H1 (cell line): Measurements from ENCODE around the gene OCIAD1.
"Not testable (repeated sequence)": the region's sequence is repeated elsewhere in the genome, so short reads cannot be mapped to it uniquely, and the experiment has no call there.

ENCODE experiments used
- EP300 ChIP-seq, 2 experiments: IDR thresholded peaks; 1 replicate in 1 of 2; 2 replicates in 1 of 2; pipeline ENCODE4 v1.6.1; 2011 to 2012; ENCODE audit warnings: low read depth in 2 of 2, low read length in 2 of 2, mild to moderate bottlenecking in 2 of 2, borderline replicate concordance in 1 of 2, inconsistent platforms in 1 of 2, moderate library complexity in 1 of 2
- GABPA ChIP-seq: IDR thresholded peaks from 2 replicates; pipeline ENCODE4 v1.6.1; 2011; ENCODE audit warnings: mild to moderate bottlenecking, low read length, moderate library complexity, borderline replicate concordance; ENCODE audit not compliant: insufficient read depth
- JUND ChIP-seq: IDR thresholded peaks from 2 replicates; pipeline ENCODE4 v1.6.1; 2011; ENCODE audit warnings: mild to moderate bottlenecking, improper control_type of control experiment, low read length
- MAFK ChIP-seq: IDR thresholded peaks from 2 replicates; pipeline ENCODE4 v1.6.1; 2012; ENCODE audit warnings: low read depth, mild to moderate bottlenecking, improper control_type of control experiment, low read length
- PHF8 ChIP-seq: fragments of 200-600 bp; sonication (generic); conservative IDR thresholded peaks from 2 replicates; pipeline ENCODE4 v1.7.1; 2012; ENCODE audit warnings: low read depth, mild to moderate bottlenecking, inconsistent platforms, low read length, moderate library complexity
- POLR2A ChIP-seq, 2 experiments: IDR thresholded peaks; 1 replicate in 1 of 2; 2 replicates in 1 of 2; pipeline ENCODE4 v1.6.1; 2011; ENCODE audit warnings: low read depth in 2 of 2, low read length in 2 of 2, mild to moderate bottlenecking in 2 of 2; ENCODE audit errors: control extremely low read depth in 1 of 2
- POLR2AphosphoS5 ChIP-seq: IDR thresholded peaks from 2 replicates; pipeline ENCODE4 v1.6.1; 2011; ENCODE audit warnings: low read depth, low read length
- SUZ12 ChIP-seq: fragments of 200-600 bp; sonication (generic); IDR thresholded peaks from 2 replicates; pipeline ENCODE4 v1.6.1; 2012; ENCODE audit warnings: mild to moderate bottlenecking, inconsistent platforms, low read length, moderate library complexity, mixed read lengths
- TAF1 ChIP-seq: IDR thresholded peaks from 2 replicates; pipeline ENCODE4 v1.6.1; 2011; ENCODE audit warnings: mild to moderate bottlenecking, low read depth, low read length
- ZNF274 ChIP-seq: IDR thresholded peaks from 2 replicates; pipeline ENCODE4 v1.7.0; 2012; ENCODE audit warnings: low read length, borderline replicate concordance; ENCODE audit errors: extremely low read depth
- TF ChIP-seq, protein P1 (sequence below), 3 experiments: IDR thresholded peaks; 1 replicate in 2 of 3; 2 replicates in 1 of 3; pipeline versions ENCODE4 v1.5.1 to v1.6.1; 2011; ENCODE audit warnings: low read length in 3 of 3, mild to moderate bottlenecking in 3 of 3, inconsistent platforms in 2 of 3, low read depth in 1 of 3, moderate library complexity in 1 of 3; ENCODE audit not compliant: insufficient read depth in 1 of 3; ENCODE audit errors: control extremely low read depth in 1 of 3

DNA sequence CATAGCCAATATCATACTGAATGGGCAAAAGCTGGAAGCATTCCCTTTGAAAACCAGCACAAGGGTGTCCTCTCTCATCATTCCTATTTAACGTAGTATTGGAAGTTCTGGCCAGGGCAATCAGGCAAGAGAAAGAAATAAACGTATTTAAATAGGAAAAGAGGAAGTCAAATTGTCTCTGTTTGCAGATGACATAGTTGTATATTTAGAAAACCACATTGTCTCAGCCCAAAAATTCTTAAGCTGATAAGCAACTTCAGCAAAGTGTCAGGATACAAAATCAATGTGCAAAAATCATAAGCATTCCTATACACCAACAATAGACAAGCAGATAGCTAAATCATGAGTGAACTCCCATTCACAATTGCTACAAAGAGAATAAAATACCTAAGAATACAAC is 9.5 kb upstream of the OCIAD1 start:
- TF ChIP-seq POLR2AphosphoS5; SUZ12; JUND; PHF8; MAFK; ZNF274; TAF1; POLR2A (IDR thresholded peaks at IDR 0.05; ENCODE audit: control extremely low read depth in 1 of 2, low read depth in 2 of 2, low read length in 2 of 2); EP300 (IDR thresholded peaks at IDR 0.05; ENCODE audit: borderline replicate concordance in 1 of 2, low read depth in 2 of 2, low read length in 2 of 2); GABPA: not testable (repeated sequence)
- TF ChIP-seq, protein P1, sequence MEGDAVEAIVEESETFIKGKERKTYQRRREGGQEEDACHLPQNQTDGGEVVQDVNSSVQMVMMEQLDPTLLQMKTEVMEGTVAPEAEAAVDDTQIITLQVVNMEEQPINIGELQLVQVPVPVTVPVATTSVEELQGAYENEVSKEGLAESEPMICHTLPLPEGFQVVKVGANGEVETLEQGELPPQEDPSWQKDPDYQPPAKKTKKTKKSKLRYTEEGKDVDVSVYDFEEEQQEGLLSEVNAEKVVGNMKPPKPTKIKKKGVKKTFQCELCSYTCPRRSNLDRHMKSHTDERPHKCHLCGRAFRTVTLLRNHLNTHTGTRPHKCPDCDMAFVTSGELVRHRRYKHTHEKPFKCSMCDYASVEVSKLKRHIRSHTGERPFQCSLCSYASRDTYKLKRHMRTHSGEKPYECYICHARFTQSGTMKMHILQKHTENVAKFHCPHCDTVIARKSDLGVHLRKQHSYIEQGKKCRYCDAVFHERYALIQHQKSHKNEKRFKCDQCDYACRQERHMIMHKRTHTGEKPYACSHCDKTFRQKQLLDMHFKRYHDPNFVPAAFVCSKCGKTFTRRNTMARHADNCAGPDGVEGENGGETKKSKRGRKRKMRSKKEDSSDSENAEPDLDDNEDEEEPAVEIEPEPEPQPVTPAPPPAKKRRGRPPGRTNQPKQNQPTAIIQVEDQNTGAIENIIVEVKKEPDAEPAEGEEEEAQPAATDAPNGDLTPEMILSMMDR (IDR thresholded peaks at IDR 0.05; ENCODE audit: control extremely low read depth in 1 of 3, insufficient read depth in 1 of 3, low read depth in 1 of 3, low read length in 3 of 3) = not testable (repeated sequence)
